HG03457 (cell line): ENCODE data around the gene FBXL5.
A peak's percentile ranks its signal among the peaks of the same experiment; 100 is the strongest.
"Not testable (repeated sequence)": the region's sequence is repeated elsewhere in the genome, so short reads cannot be mapped to it uniquely, and the experiment has no call there.

Experiments
- ATAC-seq: cut with Tn5 transposase; IDR thresholded peaks from one replicate; pipeline ENCODE4 v1.9.1; 2021; ENCODE audit warnings: moderate number of reproducible peaks; ENCODE audit not compliant: unreplicated experiment

Gene FBXL5

DNA sequence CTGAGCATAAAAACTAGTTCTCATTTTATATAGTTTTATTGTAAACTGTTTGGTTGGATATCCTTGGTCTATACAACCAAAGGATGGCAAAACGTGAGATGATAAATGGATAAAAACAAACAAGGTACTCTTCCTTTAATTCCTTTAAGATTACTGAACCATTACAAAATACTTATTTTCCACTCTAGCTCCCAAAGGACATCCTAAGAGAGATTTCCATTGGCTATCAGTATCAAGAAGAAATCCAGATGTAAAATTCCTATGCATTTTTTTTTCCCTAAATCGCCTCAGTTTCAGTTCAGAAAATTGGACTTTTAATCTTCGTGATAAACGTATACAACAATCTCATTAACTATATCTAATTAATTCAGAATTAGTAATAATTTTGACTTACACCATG is 2.3 kb downstream of the FBXL5 start:
- no peak for ATAC-seq

- no peak for ATAC-seq
These were observed 3.0 kb downstream of the FBXL5 start for GRCh38 chr4:15652191-15652590.

- no peak for ATAC-seq
These were observed 3.5 kb downstream of the FBXL5 start for GRCh38 chr4:15651676-15652075.

DNA sequence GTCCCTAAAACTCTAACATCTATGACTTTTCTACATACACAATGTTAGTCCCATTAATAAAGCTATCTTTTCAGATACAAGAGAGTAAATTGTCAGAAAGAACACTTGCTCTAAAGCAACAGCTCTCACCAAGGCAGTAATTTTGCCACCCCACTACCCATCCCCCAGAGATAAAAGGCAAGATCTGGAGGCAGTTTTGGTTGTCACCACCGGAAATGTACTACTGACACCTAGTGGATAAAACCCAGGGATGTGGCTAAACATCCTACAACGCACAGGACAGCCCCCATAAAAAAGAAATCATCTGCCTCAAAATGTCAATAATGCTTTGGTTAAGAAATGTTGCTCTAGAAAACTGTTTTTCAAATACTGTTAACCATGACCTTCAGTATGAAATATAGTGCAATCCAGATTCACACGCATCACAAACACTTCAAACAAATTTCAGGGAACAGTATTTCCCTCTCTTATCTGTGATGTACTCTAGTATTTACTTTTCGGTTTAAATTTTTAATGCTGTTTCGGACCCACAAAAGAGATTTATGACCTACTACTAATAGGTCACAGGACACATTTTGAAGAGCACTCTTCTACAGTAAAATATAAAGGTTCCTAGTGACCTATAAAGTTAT is 5.1 kb downstream of the FBXL5 start:
- peak; percentile 37 for ATAC-seq

GRCh38 chr4:15648600-15648999 is 6.6 kb downstream of the FBXL5 start:
- peak; percentile 42 for ATAC-seq

- no peak for ATAC-seq
These were observed 16.7 kb downstream of the FBXL5 start for GRCh38 chr4:15638418-15638817.

GRCh38 chr4:15636818-15637217 is 18.3 kb downstream of the FBXL5 start:
- no peak for ATAC-seq

DNA sequence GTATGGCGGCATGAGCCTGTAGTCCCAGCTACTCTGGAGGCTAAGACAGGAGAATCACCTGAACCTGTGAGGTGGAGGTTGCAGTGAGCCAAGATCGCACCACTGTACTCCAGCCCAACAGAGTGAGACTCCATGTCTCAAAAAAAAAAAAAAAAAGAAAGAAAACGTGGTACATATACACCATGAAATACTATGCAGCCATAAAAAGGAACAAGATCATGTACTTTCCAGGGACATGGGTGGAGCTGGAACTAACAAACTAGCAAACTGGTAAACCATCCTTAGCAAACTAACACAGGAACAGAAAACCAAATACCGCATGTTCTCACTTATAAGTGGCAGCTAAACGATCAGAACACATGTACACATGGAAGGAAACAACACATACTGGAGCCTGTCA is 37.8 kb downstream of the FBXL5 start:
- not testable (repeated sequence) for ATAC-seq

GRCh38 chr4:15614891-15615290 is 40.3 kb downstream of the FBXL5 start:
- not testable (repeated sequence) for ATAC-seq

DNA sequence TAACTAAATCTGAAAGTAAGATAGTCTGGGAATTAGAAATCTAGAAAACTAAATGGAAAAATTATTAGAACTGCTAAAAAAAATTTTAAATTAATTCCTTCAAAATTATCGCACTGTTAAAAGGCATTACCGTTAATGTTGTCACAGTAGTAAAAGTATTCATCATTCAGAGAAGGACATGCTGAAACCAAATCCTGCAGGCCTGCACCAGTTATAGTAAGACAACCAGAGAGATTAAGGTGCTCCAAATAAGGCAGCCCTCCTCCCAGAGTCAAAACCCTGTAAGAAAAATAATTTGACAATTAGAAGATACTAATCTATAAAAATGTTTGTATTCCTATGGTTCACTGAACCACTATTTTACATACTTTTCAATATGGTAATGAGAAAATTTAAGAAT is 43.0 kb downstream of the FBXL5 start:
- ATAC-seq, result no peak

DNA sequence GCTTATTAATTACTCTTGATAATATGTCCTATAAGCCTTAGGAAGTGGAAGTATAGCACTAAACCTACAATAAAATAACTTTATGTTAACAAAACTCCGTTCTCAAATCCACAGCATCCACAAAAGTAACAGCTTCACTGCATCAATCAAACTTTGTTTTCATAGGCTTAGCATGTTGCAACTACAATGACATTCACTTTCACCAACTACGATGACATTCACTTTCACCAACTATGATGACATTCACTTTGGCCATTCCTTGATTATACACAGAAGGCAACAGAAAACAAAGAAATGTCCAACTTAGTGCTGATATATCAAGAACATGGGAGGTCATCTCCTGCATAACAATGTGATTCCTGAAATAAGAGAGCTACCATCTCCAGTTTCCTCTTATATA is 44.3 kb downstream of the FBXL5 start:
- ATAC-seq, result no peak

DNA sequence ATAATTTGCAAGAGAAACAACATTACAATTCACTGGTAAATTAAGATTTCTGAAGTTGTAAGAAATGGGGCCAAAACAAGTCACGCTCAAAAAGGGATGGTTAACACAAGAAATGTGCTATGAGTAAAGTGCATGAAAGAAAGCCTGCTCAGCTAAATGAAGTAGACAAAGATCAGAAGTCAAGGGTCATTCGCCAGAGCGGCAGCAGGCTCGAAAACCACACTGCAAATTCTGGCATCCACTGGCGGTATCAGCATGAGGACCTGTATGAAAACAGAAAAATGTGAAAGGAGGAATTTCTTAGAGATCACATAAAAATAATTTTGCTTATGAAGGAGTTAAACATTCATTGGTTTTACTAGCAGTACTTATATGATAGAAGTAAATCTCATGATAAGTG is 49.6 kb downstream of the FBXL5 start:
- ATAC-seq, result no peak

DNA sequence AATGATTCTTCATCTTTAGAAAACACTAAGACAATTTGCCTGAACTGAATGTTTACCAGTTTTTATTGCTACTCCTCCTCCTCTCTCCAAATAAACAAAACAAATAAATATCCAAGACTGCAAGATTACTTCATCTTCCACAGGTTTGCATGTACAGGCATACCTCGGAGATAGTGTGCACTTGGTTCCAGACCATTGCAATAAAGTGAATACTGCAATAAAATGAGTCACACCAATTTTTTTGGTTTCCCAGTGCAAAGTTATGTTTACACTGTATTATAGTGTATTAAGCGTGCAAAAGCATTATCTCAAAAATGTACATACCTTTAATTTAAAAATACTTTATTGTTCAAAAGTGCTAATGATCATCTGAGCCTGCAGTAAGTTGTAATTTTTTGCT is 53.3 kb downstream of the FBXL5 start:
- ATAC-seq, result no peak

GRCh38 chr4:15600176-15600575 is 55.0 kb downstream of the FBXL5 start:
- no peak for ATAC-seq

DNA sequence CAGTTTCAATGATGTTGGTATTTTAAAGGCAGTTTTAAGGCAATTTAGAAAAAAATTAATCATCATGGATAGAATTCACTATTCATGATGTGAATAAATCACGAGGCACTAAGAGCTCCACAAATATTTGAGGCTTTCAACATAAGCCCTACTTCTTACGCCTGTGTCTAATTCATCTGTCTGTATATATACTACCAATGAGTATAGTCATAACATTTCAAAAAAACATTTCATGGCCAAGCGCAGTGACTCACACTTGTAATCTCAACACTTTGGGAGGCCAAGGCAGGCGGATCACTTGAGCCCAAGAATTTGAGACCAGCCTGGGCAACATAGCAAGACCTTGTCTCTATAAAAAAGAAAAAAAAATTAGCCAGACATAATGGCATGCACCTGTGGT is 56.5 kb downstream of the FBXL5 start:
- ATAC-seq, result no peak

DNA sequence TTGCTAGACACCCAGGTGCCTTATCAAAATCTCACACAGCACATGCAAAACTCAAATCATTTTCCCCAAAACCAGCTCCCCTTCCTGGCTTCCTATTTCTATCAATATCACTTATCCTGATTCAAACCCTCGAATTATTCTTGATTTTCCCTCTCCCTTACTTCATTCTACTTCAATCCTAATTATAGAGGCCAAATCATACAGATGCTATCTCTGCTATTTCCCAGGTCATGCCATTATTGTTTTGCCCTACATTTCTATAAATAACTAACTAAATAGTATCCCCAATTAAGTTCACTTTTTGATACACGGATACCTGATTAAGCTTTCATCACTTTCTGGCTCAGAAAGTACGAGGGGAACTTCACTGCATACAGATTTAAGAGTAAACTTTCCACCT is 62.4 kb downstream of the FBXL5 start:
- ATAC-seq, result no peak

- no peak for ATAC-seq
These were observed 67.5 kb downstream of the FBXL5 start for GRCh38 chr4:15587649-15588048.

DNA sequence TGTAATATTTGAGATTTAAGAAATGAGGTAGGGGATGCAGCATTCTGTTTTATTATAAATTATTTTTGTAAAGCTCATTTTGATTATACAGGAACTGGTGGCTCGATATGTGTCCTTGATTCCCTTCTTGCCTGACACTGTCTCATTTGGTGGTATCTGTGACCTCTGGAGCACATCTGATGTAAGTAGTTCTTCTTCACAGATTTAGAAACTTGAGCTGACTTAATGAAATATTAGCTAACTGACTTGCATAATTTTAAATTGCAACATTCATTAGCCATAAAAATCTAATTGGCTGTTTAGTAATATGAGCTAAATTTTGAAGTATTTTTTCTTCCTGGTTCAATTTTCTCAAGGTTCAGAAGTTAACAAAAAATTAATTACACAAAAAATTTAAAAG is 69.1 kb downstream of the FBXL5 start:
- ATAC-seq, result no peak

DNA sequence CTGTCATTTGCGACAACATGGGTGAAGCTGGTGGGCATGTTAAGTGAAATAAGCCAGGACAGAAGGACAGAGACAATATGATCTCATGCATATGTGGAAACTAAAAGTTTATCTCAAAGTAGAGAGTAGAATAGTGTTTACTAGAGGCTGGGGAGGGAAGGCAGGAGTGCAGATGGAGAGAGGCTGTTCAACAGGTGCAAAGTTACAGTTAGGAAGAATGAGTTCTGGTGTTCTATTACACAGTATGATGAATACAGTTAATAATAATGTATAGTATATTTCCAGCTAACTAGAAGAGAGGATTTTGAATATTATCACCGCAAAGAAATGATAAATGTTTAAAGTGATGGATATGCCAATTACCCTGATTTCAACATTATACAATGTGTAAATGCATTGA is 69.8 kb downstream of the FBXL5 start:
- ATAC-seq, result no peak

GRCh38 chr4:15584785-15585184 is 70.4 kb downstream of the FBXL5 start:
- no peak for ATAC-seq

- ATAC-seq, result no peak
These were observed 77.6 kb downstream of the FBXL5 start for GRCh38 chr4:15577508-15577907.

DNA sequence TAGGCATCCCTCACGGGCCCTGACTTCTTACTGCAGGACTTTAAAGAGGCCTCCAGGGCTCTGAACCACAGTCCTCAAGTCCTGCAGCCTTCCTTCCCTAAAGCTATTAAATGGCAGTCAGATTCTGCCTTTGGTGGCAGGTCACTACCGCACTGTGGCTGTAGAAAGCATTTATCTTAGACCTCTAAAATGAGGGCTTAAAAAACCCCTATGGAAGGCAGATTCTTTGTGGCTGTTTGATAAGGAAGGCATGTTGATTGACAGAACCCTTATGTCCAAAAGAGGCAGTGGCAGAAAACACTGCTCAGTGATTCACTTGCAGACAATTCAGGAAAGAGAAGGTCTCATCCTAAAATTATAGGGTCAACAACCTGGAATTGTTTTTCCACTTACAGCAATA is 79.2 kb downstream of the FBXL5 start:
- no peak for ATAC-seq

DNA sequence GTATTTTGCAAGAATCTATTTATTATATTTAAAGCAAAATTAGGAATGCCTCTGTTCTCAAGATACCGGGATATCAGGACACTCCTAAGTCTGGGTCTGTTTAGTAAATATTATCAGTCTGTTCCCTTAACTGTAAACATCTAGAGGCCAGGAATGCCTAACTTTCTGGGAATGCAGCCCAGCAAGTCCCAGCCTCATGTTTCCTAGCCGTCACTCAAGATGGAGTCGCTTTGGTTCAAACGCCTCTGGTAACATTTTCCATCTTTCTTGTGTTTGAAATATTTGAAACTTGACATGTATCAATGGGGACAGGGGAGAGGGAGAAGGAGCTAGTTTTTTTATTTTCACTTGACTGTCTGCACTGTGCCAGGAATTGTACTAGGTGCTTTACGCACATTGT is 85.4 kb downstream of the FBXL5 start:
- ATAC-seq, result no peak

- no peak for ATAC-seq
These were observed 86.3 kb downstream of the FBXL5 start for GRCh38 chr4:15568821-15569220.
